ENCODE data around the gene PTPRM.

The PTPRM gene

DNA sequence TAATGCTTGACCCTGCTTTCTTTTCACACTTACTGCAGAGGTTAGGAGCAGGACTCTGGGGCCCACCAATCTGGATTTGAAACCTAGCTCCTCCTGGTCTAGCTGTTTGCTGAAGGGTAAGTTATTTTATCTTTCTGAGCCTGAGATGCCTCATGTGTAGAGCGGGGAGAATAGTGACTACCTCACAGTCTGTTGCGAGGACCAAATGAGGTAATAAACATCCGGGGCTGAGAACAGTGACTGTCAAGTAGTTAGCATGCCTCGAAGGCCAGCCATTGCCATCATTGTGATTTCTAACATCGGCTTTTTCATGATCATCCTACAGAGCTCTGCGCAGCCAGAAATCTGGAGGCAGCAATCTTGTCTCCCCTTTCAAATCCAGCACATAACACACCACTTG is 32.9 kb downstream of the PTPRM start:
- DNase-seq (ENCODE audit: low spot score), result no peak

DNA sequence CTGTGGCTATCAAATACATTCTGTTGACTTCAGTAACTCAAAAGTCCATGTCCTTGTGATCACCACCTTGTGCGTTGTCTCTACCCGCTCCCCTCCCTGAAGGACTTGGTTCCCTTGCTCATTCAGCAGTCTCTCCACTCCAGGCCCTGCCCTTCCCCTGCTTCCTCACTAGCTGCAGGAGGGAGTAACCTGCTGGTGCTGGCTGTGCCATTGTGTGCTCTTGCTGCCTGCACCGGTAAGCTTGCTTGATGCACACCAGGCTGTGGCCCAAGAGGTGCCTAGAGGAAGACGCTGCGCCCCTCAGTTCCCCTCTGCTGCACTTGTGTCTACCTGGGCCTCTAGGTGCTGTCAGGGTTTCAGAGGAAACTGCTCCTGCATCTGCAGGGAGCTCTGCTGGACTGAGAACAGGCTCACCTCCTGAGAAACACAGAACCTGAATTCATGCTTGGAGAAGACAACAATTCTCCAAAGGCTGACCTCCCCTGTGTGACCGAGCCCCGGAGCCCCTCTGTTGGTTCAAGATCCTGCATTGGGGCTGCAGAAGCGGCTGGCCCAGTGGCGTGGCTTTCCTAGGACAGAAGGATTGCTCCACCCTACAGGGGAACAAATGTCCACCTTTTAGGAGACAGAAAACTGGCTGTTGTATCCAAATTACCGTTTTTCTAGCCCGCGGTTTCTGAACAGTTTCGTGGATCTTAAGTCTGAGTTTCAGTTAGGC is 33.6 kb downstream of the PTPRM start:
- no peak for DNase-seq (ENCODE audit: low spot score)

DNA sequence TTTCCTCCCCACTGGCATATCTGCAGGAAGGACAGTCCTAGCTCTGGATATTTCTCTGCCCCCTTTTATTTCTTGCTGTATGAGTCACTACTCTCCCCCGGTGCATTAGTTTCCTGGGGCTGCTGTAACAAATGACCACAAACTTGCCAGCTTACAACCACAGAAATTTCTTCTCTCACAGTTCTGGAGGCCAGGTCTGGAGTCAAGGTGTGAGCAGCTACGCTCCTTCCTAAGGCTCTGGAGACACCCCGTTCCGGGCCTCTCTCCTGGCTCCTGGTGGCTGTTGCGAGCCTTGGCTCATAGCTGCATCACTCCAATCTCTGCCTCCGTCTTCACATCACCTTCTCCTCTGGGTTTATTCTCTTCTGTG is 34.1 kb downstream of the PTPRM start:
- no peak for DNase-seq (ENCODE audit: low spot score)

DNA sequence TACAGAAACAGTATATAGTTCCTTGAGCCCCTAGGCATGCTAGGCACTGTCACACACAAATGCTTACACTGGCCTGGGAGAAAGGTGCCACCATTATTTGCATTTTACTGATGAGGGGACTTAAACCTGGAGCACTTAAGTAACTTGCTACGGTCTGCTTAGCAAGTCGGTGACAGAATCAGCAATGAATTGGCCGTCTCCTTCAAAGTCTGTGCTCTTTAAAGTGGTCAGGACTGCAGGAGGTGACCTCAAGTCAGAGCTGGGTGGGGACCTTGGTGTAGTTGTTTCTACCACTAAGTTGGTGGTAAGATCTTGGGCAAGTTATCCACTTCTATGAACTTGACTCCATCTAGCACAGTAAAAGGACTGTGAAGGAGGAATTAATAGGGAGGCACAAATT is 34.8 kb downstream of the PTPRM start:
- no peak for DNase-seq (ENCODE audit: low spot score)

DNA sequence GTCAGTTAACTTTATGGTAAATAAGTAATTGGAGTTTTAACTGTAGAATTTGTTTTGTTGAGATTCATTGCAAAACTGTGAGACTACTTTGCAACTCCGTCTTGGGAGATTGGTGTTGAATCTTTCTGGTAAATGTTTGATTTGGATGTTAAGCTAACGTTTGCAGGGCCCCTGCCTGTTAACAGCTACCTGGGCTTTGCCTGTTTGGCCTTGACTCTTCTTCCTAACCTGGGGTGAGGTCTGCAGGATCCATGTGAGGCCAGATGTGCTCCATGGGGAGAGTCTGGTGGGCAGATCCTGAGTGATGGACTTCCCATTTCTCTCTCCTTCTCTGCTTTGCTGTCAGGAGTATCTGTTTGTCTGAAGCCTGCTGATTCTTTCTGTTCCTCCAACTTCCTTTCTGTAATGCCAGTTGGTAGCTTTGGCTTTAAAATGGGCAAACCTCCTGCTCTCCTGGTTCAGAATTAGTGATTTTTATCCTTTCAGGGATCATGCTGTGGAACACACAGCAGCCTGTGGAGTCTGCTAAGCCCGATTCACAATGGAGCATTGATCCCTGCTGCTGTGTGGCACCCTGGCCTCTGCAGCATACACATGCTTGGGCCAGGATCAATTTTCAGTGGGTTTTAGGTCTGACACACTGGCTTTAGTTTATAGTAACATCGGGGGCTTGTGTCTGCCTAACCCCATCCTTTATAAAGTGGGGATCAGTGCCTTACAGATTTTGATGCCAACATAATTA is 36.3 kb downstream of the PTPRM start:
- DNase-seq (ENCODE audit: low spot score), result no peak

DNA sequence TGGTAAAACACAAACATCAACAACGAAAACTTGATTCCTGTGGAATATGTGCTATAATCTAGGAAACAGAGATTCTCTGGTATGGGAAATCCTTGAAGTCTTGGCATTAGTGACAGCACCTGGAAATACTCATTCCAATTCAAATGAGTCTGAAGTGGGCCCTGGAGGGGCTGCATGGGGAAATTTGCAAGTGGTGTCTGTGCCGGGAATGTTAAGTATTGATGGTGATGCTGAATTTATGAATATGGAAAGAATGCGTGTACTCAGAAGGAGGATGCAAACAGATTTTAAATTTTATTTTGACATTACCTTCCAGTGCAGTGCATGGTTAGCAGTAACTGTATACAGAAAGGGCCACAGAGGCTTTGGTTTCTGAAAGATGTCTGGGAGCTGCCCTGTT is 37.2 kb downstream of the PTPRM start:
- DNase-seq (ENCODE audit: low spot score), result no peak

DNA sequence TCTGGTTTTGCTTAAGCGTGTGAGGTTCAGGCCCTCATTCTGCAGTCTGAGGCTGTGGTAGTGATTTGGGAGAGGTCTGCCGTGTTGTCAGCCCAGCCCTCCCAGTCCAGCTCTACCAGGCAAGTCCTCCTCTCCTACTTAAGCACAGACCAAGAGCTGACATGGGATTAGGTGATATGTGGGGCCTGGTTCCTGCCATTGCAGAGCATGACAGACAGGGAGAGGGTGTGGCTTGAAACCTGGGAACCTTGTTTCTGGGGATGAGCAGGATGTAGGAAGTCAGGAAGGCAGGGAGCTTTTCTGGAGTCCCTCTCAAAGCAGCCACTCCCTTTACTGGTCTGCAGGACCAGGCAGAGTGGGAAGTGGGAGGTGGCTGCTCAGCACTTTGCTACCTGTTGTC is 38.6 kb downstream of the PTPRM start:
- DNase-seq (ENCODE audit: low spot score), result no peak

DNA sequence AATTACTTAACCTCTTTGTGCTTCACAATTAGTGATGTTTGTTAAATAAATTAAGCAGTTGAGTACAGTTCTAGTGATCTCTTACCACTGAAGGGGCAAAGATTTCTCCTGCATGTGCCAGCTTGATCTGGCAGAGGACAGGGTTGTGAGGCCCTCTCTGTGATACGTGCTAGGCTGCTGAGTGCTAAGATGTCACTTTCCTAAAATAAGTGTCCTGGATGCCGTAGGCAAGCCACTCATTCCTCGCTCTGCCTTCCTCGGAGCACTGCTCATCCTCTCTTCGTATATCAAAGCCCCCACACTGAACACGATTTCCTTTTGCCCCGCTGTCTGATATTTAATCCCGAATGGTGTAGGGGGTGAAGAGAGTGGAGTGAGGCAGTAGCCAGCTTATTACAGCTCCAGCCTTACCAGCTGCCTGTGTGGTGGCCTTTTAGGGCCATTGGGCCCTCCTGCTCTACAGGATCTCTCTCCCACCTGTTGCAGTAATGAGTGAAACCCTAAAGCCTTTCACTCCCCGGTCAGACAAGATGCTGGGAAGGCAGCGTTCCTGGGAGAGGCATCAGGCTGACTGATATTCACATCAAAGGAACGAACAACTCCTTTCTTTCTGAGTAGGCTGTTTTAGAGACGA is 40.5 kb downstream of the PTPRM start:
- DNase-seq (ENCODE audit: low spot score), result no peak

DNA sequence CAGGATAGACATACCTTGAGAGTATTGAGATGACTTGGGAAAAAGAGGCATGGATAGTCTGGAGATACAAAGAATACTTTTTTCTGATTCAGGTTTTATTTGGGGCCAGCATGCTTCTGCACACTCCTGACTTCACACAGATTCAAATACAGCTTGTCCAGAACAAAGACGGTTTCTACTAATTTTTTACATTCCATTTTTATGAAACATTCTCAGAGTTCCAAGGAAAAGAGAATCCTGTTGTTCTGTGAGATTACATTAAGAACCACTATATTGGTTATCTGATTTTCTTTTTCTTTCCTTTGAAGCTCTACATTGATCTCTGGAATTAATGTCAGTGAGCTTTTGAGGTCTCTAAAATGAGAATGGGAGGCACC is 41.0 kb downstream of the PTPRM start:
- no peak for DNase-seq (ENCODE audit: low spot score)

DNA sequence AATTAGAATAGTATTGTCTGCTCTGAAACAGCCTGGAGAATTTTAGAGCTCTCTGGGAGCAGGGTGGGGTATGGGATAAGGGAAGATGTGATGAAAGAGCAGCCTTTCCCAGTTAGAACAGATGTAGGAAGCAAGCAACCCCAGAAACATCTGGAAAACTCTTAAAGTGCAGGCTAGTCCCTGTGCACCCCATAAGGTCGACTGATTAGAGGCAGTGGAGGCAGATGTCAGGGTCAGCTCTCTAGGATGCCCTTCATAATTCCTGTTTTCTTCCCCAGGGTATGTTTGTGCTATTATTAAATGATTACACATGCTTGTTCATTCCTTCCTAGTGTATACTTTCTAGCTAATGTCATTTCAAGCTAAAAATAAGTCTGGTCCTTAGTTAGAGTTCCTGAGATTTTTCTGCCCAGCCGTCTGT is 41.7 kb downstream of the PTPRM start:
- DNase-seq (ENCODE audit: low spot score), result no peak

DNA sequence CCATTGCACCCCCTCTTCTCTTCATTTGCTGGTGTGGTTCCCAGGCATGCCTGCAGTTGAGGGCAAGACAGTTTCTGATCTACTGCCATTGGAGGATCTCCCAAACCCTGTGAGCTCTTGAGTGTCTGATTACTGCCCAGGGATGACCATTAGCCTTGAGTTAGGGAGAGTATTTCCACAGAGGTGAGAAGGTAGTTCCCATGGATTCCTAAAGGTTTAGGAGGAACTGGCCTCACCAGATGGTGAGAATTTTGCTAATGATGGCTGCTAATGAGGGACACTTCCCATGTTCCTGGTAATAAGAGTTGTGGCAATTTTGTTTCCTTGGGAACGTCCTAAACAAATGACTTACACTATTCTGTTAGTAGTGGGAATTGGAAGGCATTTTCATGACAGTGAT is 42.5 kb downstream of the PTPRM start:
- no peak for DNase-seq (ENCODE audit: low spot score)

DNA sequence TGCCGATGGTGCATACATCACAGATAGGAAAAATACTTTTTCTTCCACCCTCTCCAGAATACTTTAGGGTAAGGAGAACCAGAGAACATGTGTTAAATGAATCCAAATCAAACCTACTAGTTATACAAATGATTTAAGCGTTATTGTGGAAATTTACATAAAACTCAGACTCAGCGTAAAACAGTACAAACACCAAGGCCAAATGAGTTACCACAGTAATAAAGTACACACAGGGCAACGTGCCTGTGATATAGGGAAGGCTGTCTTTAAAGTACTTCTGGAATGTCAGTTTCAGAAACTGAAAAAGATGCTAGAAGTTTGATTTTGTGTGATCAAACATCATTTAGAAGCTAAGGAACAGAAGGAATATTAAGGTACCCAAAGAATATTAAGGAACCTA is 46.9 kb downstream of the PTPRM start:
- DNase-seq (ENCODE audit: low spot score), result no peak

DNA sequence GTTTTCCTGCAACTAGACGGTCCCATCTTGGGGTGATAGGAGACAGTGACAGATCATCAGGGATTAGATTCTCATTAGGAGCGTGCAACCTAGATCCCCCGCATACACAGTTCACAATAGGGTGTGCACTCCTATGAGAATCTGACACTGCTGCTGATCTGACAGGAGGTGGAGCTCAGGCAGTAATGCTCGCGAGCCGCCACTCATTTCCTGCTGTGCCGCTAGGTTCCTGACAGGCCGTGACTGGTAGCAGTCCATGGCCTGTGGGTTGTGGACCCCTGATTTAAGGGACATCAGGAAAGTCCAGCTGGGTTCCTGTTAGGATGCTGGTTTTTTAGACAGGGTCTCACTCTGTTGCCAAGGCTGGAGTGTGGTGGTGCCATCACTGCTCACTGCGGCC is 48.7 kb downstream of the PTPRM start:
- DNase-seq (ENCODE audit: low spot score), result no peak

DNA sequence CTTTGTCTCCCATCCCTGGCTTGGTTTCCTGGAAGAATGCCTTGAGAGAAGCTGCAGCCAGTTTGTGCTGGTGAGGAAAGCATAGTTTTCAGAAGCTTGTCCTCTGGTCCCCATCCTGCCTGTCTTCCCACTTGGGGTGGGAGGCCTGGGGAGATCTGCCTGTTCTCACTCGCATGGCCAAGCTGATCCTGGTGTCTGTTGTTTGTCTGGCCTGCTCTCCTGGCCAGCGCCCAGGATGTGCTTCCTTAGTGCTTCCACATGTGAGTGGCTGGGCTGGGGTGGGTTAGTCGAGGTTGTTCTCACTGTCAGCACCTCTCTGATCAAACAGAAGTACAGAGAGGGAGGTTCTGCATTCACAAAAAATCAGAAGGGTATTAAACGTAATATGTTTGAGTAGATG is 49.5 kb downstream of the PTPRM start:
- DNase-seq (ENCODE audit: low spot score), result no peak

DNA sequence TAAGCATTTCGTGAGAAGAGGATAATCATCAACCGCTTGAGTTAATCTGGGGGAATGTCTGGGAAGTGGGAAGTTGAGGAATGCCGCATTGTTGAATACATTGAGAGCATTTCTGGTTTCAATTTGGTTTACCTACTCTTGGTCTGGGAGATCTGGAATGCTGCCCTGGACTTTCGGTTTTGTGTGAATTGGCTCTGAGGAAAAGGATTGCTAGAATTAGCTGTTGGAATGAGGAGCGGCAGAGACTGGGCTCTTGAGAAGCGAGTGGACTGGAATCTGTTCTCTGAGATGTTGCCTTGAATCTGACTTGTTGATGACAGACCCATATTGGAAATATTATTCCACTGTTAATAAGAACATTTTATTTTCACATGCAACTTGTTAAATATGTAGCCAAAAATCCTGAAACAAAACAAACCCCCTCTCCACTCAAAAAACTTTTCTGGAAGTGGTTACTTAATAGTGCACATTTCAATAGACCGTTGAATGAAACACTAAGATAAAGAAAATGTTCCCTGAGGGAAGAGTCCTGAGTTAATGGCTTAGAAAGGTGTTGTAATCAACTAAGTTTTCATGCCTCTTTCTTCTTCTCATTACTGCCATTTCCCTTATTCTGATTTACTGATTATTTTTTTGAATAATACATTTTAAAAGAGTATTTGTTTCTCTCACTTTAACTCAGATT is 50.8 kb downstream of the PTPRM start:
- DNase-seq (ENCODE audit: low spot score), result no peak

DNA sequence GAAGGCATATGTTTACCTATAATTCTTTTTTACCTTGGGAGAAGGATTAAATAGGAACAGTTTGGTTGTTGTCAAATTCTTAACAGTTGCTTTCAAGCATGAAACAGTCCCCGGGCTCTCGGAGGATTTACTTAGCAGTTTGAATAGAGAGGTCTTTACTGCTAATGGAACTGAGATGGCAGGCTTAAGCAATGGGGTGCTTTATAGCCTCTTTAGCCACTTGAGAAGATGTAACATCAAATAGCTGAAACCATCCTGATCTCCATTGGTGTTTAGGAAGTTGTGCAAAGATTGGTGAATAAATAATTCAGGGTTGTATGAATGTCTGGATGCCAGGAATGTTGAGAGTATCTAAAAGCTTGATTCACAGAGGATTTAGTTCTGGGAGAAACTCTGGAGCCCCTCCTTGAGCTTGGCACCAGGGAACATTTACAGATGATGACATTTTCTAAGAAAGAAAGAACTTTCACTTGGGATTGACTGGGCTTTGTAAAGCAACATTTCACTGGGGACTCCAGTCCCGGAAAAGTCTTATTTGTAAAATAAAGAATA is 51.9 kb downstream of the PTPRM start:
- no peak for DNase-seq (ENCODE audit: low spot score)

DNA sequence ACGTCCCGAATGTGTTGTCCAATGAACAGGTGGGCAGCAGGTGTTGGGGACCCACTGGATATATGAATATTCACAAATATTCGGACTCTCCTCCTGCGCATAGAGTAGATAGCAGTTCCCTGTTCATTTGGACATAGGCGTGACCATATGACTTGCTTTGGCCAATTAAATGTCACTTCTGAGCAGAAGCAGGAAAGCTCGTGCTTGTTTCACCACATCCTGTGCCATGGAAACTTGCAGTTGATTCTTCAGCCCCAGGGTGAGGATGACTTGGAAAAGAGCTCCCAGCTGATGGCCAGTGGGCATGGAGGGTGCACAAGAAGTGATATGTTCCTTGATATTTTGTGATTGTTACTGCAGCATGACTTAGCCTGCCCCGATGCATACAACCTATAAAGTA is 52.6 kb downstream of the PTPRM start:
- DNase-seq (ENCODE audit: low spot score), result no peak

DNA sequence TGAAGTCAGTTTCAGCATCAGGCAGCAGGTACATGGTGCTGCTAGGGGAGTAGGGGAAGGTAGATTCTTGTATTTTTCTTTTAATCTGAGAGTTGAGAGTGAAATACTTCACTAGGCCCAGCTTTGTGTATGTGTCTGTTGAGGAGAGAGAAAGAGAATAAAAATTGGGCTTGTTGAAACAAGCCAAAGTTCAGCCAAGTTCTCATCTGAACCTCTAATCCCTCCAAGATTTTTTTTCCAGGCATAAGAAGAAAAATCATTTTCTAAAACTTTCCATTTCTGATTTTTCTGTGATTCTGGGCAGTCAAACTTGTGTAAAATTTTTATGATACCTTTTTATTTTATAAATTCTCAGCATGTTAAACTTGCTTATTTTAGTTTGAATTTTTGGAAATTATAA is 55.6 kb downstream of the PTPRM start:
- DNase-seq (ENCODE audit: low spot score), result no peak

DNA sequence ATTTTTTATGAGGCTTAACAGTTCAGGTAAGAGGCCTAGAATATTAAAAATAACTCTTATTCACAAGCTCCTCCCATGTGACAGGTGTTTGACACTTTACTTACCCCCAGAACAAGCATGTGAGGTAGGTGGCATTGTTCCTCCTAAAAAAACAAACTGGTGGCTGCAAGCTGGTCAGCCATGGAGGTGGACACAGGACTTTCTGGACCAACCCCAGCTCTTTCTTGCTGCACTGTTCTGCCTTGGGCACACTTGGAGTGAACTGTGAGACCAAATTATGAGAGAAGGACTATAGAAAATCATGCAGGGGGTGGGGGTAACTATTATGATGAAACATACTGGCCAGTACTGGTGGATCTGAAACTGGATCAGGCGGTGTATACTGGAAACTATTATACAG is 56.6 kb downstream of the PTPRM start:
- no peak for DNase-seq (ENCODE audit: low spot score)

DNA sequence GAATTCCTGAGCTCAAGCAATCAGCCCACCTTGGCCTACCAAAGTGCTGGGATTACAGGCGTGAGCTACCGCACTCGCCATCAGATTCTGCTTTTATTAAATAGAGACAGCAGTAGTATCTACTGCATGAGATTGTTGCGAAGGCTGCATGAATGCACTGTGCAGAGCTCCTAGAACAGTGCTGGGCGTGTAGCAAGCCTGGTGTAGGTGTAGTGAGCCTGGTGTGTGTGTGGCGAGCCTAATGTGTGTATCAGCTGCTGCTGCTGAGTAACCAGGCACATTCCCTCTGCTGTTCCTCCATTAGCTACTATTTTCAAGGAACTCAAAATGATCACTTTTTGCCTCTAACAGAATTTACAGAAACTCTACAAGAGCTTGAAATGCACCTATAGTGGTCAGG is 57.6 kb downstream of the PTPRM start:
- DNase-seq (ENCODE audit: low spot score), result no peak

DNA sequence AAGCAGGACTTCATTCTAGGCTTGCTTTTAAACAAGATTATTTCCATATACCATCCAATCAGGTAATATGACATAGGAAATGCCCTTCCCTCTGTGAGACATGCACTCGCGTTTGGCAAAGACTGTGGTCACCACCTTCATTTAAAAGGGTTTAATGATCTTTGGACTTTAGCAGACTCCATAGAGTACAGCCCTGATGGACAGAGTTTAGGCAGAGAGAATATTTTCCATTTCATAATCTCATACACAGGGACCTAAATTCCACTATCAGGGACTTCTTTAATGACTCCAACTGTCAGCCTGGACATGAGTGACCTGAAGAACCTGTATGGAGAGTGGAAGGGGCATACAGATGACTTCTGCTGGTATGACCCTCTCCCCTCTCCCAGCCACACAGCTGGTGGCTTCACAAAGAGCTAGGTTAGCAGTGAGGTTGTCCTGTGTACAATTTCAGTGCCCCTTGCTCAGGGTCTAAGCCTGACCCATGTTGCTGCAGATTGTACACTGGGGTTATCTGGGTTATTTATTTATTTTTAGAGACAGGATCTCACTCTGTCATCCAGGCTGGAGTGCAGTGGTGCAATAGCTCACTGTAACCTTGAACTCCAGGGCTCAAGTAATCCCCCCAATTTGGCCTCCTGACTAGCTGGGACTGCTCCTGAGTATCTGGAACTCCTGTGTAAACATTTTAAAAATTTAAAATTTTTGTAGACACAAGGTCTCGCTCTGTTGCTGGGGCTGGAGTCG is 59.2 kb downstream of the PTPRM start:
- no peak for DNase-seq (ENCODE audit: low spot score)

DNA sequence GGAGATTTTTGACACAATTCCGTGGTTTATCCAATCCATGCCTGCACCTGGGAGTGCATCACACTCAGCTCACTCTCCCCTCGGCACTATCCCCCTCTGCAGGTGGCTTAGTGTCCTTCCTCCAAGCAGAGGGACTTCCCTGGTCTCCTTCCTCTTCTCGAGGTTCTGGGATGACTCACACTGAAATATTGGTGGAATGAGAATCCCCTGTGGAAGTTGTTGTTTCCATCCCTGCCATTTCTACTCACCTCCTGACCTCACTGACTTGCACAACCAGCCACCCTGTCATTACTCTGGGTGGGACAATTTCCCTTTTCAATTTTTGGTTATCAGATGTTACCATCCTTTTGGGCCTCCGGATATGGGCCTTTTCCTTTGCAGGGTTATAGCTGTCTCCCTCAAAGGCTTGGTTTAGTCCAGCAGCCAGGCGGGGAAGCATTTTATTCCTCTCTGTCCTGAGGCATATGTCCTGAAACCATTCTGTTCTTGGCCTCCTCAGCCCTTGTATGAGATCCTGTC is 59.9 kb downstream of the PTPRM start:
- no peak for DNase-seq (ENCODE audit: low spot score)
